Parathyroid adenoma (tissue), 2 donors: ENCODE data around the gene FES.
"Not testable (repeated sequence)": the region's sequence is repeated elsewhere in the genome, so short reads cannot be mapped to it uniquely, and the experiment has no call there.

ENCODE experiments used
- H2AFZ ChIP-seq: fragments of 300-600 bp; sonication (generic); one replicate; pipeline ENCODE4 v1.7.0; 2017; ENCODE audit warnings: antibody characterized with exemption, mild to moderate bottlenecking
- H3K27ac ChIP-seq: fragments of 300-600 bp; sonication (generic); one replicate; pipeline ENCODE4 v1.7.0; 2017
- H3K27me3 ChIP-seq: fragments of 300-600 bp; sonication (generic); one replicate; pipeline ENCODE4 v1.7.0; 2017; ENCODE audit warnings: low read length; ENCODE audit not compliant: control insufficient read depth, insufficient read depth
- H3K36me3 ChIP-seq: fragments of 300-600 bp; sonication (generic); one replicate; pipeline ENCODE4 v1.7.0; 2017; ENCODE audit warnings: low read length; ENCODE audit not compliant: control insufficient read depth, insufficient read depth
- H3K4me1 ChIP-seq: fragments of 300-600 bp; sonication (generic); one replicate; pipeline ENCODE4 v1.7.0; 2017; ENCODE audit warnings: control low read depth
- H3K4me2 ChIP-seq: fragments of 300-600 bp; sonication (generic); one replicate; pipeline ENCODE4 v1.7.0; 2017; ENCODE audit warnings: low read length
- H3K4me3 ChIP-seq: fragments of 300-600 bp; sonication (generic); one replicate; pipeline ENCODE4 v1.7.0; 2017; ENCODE audit warnings: low read depth, low read length
- H3K79me2 ChIP-seq: fragments of 300-600 bp; sonication (generic); one replicate; pipeline ENCODE4 v1.7.0; 2017; ENCODE audit warnings: control low read depth
- H3K9ac ChIP-seq: fragments of 300-600 bp; sonication (generic); one replicate; pipeline ENCODE4 v1.7.0; 2017; ENCODE audit warnings: mild to moderate bottlenecking
- H3K9me3 ChIP-seq: fragments of 300-600 bp; sonication (generic); one replicate; pipeline ENCODE4 v1.7.0; 2017; ENCODE audit warnings: low read length; ENCODE audit not compliant: control insufficient read depth
- TF ChIP-seq, protein P1 (sequence below): fragments of 300-600 bp; sonication (generic); IDR thresholded peaks from one replicate; pipeline ENCODE4 v1.7.0; 2017; ENCODE audit warnings: antibody characterized with exemption, mild to moderate bottlenecking
- donor health status: primary hyperparathyroidism.

FES gene

DNA sequence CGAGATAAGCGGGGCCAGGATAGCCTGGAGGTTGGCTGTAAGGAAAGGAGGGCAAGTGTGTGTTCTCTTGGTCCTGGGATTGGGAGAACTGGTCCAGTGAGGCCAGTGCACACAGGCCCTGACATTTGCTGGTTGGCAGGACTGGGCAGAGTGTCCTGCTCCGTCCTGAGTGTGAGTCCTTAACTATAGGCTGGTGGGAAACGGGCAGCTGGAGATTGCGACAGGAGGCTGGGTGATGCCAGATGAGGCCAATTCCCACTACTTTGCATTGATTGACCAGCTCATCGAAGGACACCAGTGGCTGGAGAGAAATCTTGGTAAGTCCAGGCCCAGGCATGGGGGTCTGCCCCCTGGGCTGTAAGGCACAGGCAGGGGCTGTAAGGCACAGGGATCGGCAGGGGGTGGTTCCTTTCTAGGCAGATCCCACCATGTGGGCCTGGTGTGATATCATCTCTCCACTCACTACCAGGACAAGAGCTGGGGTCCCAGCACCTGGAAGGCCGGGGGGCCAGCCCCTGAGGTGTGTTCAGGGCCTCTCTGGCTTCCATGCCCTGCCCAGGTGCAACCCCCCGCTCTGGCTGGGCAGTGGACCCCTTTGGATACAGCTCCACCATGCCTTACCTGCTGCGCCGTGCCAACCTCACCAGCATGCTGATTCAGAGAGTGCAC, 22.0 kb downstream of the FES start:
- Histone ChIP-seq H3K79me2 (peaks cover 3% of the 10 kb centered on the region), H3K36me3 (no peaks in the 10 kb centered on the region), H3K27me3 (no peaks in the 10 kb centered on the region), H3K4me3 (no peak overlapping the region), H3K4me1 (peaks cover 3% of the 10 kb centered on the region), H2AFZ (no peak overlapping the region), H3K4me2 (no peak overlapping the region), H3K27ac (no peak overlapping the region), H3K9me3 (no peaks in the 10 kb centered on the region), H3K9ac (no peak overlapping the region)
- TF ChIP-seq, protein P1, sequence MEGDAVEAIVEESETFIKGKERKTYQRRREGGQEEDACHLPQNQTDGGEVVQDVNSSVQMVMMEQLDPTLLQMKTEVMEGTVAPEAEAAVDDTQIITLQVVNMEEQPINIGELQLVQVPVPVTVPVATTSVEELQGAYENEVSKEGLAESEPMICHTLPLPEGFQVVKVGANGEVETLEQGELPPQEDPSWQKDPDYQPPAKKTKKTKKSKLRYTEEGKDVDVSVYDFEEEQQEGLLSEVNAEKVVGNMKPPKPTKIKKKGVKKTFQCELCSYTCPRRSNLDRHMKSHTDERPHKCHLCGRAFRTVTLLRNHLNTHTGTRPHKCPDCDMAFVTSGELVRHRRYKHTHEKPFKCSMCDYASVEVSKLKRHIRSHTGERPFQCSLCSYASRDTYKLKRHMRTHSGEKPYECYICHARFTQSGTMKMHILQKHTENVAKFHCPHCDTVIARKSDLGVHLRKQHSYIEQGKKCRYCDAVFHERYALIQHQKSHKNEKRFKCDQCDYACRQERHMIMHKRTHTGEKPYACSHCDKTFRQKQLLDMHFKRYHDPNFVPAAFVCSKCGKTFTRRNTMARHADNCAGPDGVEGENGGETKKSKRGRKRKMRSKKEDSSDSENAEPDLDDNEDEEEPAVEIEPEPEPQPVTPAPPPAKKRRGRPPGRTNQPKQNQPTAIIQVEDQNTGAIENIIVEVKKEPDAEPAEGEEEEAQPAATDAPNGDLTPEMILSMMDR = no peak

DNA sequence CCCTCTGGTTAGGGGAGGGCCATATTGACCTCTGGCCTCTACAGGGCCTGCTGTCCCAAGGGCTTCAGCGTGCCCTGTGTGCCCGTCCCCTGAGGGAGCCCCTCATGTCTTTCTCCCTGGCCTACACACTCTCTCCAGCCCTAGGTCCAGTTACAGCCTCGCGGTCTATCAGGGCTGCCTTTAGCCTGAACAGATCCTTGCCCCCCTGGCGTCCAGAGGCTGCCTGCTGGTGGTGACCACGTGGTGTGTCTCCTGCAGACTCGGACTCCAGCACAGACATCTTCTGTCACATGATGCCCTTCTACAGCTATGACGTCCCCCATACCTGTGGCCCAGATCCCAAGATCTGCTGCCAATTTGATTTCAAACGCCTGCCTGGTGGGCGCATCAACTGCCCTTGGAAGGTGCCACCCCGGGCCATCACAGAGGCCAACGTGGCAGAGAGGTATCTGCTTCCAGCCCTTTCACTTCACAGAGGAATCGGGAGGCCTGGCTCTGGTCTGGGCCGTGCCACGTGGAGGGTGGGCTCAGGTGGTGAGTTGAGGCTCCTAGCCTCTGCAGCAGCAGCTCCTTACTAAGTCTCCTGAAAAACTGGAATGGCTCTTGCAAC, 22.9 kb downstream of the FES start:
- TF ChIP-seq, protein P1 = no peak
- Histone ChIP-seq H3K27me3 (no peaks in the 10 kb centered on the region), H2AFZ (no peak overlapping the region), H3K4me1 (no peaks in the 10 kb centered on the region), H3K9ac (no peak overlapping the region), H3K4me3 (no peak overlapping the region), H3K79me2 (peaks cover 3% of the 10 kb centered on the region), H3K9me3 (no peaks in the 10 kb centered on the region), H3K36me3 (no peaks in the 10 kb centered on the region), H3K27ac (no peak overlapping the region), H3K4me2 (no peak overlapping the region)

DNA sequence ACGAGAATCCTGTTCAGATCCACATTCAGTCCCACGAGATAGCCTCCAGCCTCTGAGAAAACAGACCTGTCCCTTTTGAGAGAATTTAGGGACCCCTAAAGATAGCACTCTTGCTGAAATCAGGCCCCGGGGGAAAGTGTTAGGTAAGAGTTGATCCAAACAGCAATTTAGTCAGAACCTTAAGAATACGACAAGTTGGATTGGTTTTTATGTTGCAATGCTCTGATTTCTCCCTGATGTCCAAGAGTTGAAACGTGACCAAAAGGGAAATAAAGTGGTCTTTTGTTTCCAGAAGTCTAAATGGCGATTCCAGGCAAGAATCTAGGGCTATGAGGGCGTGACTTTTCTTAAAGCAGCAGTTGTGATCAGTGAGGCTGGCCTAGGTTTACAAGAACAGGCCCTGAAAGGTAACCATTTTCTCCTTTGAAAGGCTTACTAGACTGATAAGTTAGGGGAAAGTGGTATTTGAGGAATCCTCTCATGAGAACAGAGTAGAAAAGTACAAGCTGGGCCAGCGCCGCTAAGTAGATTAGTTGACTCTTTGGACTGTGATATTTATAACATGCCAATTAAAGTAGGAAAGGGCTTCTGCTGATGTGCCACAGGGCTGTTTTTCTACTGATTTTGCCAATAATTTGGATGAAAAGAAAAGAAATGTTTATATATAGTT, 23.7 kb downstream of the FES start:
- H3K9me3 ChIP-seq = no peaks in the 10 kb centered on the region
- no peak overlapping the region for H2AFZ ChIP-seq
- no peak overlapping the region for H3K4me2 ChIP-seq
- no peaks in the 10 kb centered on the region for H3K4me1 ChIP-seq
- H3K36me3 ChIP-seq = no peaks in the 10 kb centered on the region
- no peak overlapping the region for H3K9ac ChIP-seq
- TF ChIP-seq, protein P1 = no peak
- H3K27ac ChIP-seq = no peak overlapping the region
- H3K27me3 ChIP-seq = no peaks in the 10 kb centered on the region
- H3K4me3 ChIP-seq = no peak overlapping the region
- peaks cover 3% of the 10 kb centered on the region for H3K79me2 ChIP-seq

DNA sequence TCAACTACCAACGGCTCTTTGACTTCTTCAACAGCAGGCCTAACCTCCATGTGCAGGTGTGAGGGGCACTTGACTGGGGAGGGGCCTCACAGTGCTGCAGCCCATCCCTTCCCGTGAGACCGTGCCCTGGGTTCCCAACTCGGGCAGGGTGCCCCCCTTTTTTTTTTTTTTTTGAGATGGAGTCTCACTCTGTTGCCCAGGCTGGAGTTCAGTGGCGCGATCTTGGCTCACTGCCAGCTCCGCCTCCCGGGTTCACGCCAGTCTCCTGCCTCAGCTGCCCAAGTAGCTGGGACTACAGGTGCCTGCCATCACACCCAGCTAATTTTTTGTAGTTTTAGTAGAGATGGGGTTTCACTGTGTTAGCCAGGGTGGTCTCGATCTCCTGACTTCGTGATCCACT, 25.1 kb downstream of the FES start:
- not testable (repeated sequence) for H3K36me3 ChIP-seq, H3K4me3 ChIP-seq, H3K4me2 ChIP-seq, H3K9ac ChIP-seq, H3K27me3 ChIP-seq, H3K4me1 ChIP-seq, H2AFZ ChIP-seq, H3K79me2 ChIP-seq, H3K27ac ChIP-seq, H3K9me3 ChIP-seq

DNA sequence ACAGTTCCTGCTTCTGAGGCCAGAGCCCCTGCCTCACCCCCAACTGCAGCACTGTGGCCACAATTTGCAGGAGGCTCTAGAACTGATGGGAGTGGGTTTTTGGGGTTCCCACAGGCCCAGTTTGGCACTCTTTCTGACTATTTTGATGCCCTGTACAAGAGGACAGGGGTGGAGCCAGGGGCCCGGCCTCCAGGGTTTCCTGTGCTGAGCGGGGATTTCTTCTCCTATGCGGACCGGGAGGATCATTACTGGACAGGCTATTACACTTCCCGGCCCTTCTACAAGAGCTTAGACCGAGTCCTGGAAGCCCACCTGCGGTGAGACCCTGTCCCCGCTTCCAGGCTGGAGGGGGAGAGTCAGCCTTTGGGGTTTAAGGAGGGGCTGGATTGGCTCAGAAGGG, 25.7 kb downstream of the FES start:
- Histone ChIP-seq H3K36me3 (no peaks in the 10 kb centered on the region), H3K9me3 (no peaks in the 10 kb centered on the region), H3K27me3 (no peaks in the 10 kb centered on the region), H2AFZ (no peak overlapping the region), H3K4me1 (no peaks in the 10 kb centered on the region), H3K4me3 (no peak overlapping the region), H3K9ac (no peak overlapping the region), H3K27ac (no peak overlapping the region), H3K4me2 (no peak overlapping the region), H3K79me2 (peaks cover 2% of the 10 kb centered on the region)
- TF ChIP-seq, protein P1 = no peak
